Stimulated activated CD8-positive, alpha-beta memory T cell treated with anti-CD3 and anti-CD28 coated beads, Interleukin-2, amount 100 ng/mL, for 1 hour (primary cell): Measurements from ENCODE around the gene ECI1.
A peak's percentile ranks its signal among the peaks of the same experiment; 100 is the strongest.
"Not testable (repeated sequence)": the region's sequence is repeated elsewhere in the genome, so short reads cannot be mapped to it uniquely, and the experiment has no call there.

ENCODE experiments used
- DNase-seq, 2 donors: peaks; one replicate each; pipeline ENCODE4 v3.0.0-alpha.2; 2020; ENCODE audit warnings: low read depth in 2 of 2

Gene ECI1

GRCh38 chr16:2253293-2253692 lies 1.9 kb upstream of the ECI1 start:
- no peak for DNase-seq

- DNase-seq, result no peak
These were observed 1.4 kb upstream of the ECI1 start for GRCh38 chr16:2252806-2253148.

- peak in 1 of 2 donors; percentile 9 for DNase-seq
These were observed 613 bp downstream of the ECI1 start for GRCh38 chr16:2250652-2251295.

GRCh38 chr16:2246301-2246885 lies 5.0 kb downstream of the ECI1 start:
- no peak for DNase-seq

- no peak for DNase-seq
These were observed 6.2 kb downstream of the ECI1 start for GRCh38 chr16:2244926-2245795.

GRCh38 chr16:2244301-2244700 lies 7.1 kb downstream of the ECI1 start:
- no peak for DNase-seq

GRCh38 chr16:2243781-2244180 lies 7.6 kb downstream of the ECI1 start:
- no peak for DNase-seq

- DNase-seq, result no peak
These were observed 8.3 kb downstream of the ECI1 start for GRCh38 chr16:2243031-2243528.

- DNase-seq, result no peak
These were observed 8.8 kb downstream of the ECI1 start for GRCh38 chr16:2242598-2242997.

GRCh38 chr16:2240331-2240730 lies 11.1 kb downstream of the ECI1 start:
- not testable (repeated sequence) for DNase-seq

GRCh38 chr16:2238838-2239675 lies 12.3 kb downstream of the ECI1 start:
- DNase-seq, result no peak

- no peak for DNase-seq
These were observed 13.1 kb downstream of the ECI1 start for GRCh38 chr16:2238150-2238837.

GRCh38 chr16:2237493-2238149 lies 13.8 kb downstream of the ECI1 start:
- no peak for DNase-seq

GRCh38 chr16:2237102-2237482 lies 14.3 kb downstream of the ECI1 start:
- DNase-seq, result no peak

GRCh38 chr16:2236337-2237101 lies 14.9 kb downstream of the ECI1 start, which contains the start of gene DNASE1L2:
Gene DNASE1L2, plus strand, starts transcription at chr16:2236444. Its CDS starts 373 bp downstream, at chr16:2236817.
- DNase-seq, result no peak

GRCh38 chr16:2235695-2236336 lies 15.6 kb downstream of the ECI1 start:
- DNase-seq, result no peak

- DNase-seq, result no peak
These were observed 16.1 kb downstream of the ECI1 start for GRCh38 chr16:2235234-2235651.

- no peak for DNase-seq
These were observed 16.6 kb downstream of the ECI1 start for GRCh38 chr16:2234813-2235170.
